UCSD-AML1 (cell line): ENCODE results near the gene CEBPG.
A peak's percentile ranks its signal among the peaks of the same experiment; 100 is the strongest.

Experiments used
- DNase-seq: peaks from one replicate; lab custom pipeline; 2025; ENCODE audit not compliant: unreplicated experiment; lab: John Stamatoyannopoulos, UW

CEBPG gene

DNA sequence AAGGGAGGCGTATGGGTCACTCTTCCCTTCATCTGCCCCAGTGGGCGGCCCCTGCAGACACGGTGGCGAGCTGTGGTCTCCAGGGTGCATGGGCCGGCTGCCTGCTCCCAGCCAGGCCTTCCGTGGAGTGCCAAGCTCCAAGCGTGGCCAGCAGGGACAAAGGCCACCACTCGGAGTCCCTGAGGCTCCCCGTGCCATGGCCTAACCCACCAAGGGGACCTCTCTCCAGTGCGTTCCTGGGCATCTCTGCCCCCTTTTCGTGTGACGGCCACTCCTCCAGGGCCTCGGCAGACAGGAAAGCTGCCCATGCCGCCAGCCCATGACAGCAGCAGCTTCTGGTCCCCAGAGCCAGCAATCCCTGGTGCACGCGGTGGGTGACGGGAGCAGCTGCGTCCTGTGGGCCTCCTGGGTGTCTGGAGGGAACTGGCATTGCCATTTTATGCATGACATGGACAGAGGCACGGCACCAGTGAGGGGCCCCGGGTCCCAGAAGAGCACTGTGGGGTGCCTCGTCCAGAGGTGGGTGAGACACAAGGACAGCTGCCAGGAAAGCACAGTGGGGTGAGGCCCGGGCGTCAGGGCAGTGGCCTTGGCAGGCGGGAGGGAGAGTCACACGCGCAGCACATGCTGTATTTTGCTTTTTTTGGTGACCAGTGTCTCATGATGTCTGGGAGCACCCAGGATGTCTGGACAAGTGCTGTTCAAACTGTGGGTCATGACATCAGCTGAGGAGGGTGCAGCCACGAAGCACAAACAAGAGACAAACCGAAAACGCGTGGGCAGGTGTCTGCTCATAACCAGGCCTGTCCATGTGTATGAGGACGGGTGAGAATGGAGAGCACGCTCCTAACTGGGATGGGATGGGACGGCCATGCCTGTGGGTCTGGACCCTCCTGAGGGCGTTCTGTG lies 32.3 kb downstream of the CEBPG start:
- DNase-seq: no peak

DNA sequence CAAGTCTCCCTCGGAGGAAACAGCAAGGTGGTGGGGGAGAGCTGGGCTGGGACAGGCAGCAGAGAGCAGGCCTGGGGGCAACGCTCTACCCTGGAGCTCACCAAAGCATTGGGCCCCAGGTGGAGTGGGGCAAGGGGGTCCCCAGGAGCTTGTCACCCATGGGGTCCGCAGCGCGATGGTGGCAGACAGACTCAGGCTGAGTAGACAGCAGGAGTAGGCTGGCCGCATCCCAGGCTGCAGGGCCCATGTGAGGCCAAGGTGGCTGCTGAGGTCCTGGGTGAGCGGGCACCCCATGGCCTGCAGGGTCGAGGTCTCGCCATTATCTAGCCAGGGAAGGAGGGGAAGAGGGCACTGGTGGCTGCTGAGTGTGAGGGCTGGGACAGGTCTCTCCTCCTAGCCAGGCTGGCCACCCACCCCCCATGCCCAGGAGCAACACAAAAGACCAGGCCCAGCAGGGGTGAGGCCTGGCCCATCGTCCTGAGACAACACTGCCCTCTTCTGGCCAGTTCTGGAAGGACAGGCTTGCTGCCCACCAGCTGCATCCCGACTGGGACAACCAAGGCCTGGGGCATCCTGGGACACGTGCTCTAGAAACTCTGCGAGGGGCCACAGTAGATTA lies 33.1 kb downstream of the CEBPG start:
- peak; percentile 73 for DNase-seq

DNA sequence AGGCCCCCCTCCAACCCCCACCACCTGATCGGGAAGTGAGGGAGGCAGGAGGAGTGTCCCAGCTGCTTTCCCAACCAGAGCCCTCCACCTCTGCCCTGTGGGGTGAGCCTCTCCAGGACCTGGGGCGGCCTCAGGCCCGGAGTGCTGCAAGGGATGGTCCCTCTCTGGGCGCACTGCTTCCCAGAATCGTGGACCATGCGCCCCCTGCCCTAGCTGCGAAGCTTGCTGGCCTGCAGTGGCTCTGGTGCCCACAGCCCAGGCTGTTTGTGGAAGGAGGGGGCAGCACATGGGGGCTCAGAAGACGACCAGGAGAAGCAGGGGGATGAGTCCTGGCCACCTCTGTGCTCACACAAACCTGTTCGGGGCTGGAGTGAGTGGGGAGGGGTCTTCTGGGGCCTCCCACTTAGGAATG lies 33.6 kb downstream of the CEBPG start:
- no peak for DNase-seq

DNA sequence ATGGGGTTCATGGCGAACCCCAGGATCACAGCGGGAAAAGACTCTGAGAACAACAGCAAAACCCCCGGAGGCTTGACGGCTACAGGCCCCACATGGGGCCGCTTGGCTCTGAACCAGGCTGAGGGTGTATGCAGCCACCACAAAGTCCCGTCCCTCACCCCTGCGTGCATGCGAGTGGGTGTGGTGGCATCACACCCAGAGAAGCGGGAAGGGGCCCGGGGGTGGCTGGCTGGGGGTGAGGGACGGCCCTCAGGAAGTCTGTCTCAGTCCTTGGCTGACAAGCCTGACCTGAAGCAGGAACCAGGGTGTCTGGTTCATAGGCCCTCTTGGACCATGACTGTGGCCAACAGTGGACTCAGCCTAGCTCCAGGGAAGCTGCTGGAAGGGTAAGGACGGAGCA lies 34.2 kb downstream of the CEBPG start:
- DNase-seq: no peak

DNA sequence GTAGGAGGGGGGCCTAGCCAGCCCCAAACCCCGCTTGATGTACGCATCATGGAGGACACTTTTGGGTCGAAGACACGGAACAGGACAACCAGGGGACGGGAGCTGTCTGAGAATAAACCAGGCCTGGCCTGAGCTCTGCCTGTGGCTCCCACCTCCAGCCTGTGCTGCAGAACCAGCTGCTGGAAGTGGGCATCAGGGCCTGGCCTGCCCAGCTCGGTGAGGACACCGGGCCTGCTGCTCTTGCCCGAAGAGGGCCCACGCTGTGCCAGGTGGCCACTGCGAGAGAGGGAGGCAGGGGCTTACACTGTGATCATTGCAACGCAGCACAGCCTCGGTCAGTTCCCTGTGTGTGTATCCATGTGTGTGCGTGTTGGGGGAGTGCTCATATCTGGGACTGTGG lies 34.6 kb downstream of the CEBPG start:
- DNase-seq: no peak

DNA sequence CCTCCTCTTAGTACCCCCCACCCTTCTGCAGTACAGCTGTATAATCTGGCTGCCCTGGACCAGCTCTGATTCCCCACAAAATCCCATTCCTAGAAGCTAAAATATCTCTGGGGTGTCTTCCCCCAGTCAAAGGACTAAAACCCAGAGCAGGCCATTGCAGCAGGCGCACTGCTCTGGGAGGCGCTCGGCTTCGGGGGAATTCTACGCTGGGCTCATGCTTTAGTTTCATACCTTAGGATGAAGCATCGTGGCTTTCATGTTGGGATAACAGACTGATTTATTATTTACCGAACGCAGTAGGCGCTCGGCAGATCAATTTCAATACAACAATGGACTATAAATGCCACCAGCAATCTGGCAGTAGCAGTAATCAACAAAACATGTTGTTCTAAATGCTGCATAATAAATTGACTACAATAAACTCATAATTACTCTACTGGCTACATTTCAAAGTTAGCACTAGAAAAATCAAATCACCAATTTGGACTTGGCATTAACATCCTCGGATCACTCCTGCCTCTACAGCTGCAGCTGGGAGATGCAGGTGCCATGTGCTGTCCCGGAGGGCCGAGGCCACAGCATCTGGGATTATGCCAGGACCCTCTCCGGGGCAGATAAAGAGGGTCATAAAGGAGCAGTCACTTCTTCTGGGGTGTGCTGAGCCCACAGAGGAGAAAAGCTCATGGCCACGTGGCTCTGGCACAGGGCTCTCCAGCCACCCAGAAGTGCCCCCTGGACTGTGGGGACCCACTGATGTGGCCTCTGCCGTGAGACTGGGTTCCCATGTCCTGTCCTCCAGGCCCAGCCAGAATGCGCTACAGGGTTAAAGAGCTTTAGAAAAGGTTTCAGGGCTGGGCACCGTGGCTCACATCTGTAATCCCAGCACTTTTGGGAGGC lies 35.3 kb downstream of the CEBPG start:
- DNase-seq: no peak

DNA sequence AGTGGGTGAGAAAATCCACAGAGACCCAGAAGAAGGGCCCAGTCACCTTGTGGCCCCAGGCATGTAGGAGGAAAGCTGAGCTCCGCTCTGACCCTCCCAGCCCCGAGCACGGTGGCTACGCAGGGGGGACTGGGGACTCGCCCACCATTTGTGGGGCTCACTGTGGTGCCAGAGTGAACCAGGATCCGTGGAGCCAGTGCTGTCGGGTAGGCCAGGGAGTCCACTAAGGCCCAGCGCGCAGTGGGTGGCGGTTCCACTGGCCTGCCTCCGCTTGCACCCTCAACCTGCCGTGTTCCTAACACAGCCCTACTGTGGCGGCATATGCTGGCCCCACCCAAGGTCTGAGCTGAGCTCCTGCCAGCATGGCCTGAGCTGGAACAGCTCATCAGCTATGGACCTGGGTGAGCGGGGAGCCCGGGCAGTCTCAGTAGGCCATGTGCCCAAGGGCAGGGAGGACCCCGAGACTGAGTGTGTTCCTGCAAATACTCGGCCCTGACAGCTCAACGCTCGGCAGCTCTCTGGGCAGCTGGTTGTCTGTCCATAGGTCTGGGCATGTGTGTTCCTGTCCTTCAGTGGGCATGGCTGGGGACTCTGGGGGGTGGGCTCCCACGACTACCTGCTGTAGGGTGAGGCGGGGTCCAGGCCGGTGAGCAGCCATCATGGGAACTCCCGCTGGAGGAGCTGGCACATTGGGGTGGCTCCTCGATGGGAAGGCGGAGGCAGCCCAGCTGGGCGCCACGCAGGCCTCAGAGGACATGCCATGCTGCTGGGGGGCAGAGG lies 36.6 kb downstream of the CEBPG start:
- no peak for DNase-seq

DNA sequence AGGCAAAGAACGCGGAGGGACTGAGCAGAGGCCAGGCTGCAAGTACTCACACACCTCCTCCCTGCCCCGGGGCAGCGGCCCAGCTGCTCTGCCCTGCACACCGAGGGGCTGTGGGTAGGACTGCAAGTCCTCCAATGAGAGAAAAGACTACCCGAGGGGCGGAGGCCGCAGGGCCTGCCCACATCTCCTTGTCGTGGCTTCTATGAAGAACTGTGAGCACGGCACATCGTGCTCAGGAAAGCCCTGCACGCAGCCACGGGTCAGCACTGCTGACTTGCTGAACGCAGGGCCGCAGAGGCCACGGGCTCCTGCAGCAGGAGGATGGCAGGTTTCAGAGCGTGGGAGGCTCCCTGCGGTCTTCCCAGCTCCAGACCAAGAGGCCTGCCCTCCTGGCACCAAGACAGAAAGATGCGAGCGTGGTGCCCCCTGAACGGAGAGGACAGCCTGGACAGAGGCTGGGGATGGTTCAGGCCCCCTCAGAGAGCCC lies 37.4 kb downstream of the CEBPG start:
- no peak for DNase-seq

DNA sequence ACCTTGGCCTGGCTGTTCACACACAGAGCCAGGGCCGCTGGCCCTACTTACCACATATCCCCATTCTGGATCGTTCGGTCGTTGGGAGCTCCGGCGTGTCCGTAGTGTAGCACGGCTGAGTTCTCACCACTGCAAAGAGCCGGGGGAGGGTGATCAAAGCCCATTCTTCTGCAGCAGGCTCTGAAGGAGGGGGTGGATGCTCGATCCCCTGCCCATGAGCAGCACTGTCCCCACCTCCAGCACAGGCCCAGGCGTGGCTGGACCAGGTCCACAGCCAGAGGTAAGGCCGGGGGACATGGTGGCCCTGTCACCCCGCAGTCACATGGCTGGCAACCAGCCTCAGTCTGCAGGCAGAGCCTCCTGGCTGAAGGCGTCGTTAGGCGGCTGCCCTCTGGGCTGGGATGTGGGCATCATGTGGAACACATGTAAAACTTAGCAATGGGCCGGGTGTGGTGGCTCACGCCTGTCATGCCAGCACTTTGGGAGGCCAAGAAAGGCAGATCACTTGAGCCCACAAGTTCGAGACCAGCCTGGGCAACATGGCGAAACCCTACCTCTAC lies 38.2 kb downstream of the CEBPG start:
- DNase-seq: no peak

DNA sequence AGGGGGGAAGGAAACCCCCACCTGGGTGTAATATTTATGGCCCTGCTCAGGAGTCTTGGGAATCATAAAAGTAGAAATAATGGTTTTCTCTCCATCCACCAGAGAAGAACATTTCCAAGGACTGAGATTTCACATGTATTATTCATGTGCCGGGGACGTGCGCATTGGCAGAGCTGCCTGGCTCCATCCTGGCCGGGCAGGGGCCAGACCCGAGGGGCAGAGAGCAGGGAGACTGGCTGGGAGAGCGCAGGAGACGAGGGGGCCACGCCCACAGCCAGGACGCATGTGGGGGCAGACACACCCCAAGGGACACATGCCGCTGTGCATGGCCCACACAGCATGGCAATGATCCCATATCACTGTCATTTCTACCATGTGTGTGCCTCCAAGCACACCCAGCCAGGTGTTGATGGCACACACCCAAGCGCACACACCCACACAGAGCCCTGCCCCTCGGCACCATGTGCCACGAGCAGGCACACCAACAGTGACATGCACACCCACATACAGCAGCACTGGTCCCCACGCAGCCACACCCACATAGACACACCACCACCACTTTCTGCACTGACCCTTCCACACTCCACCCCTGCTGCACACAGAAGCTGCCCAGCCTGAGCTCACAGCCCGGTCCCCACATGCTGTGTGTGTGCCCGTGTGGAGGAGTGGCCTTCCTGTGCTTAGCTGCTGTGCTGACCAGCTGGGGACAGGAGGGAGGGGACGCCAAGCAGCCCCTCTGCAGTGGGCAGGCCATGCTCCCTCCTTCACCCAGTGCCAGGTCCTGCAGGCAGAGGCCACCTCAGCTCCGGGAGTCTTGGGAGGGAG lies 39.3 kb downstream of the CEBPG start:
- no peak for DNase-seq

DNA sequence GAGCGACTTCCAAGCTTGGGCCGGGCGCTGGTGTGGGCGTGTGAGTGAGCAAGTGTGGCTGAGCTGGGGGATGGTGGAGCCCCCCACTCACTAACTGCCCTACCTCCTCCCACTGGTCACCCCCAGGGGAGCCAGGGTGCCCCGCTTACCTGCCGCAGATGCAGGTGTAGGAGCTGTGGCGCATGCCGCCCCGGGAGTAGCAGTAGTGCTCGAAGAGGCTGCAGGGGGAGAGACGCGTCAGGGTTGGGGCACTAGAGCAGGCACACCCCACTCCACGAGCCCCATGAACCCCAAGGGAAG lies 39.9 kb downstream of the CEBPG start:
- DNase-seq: no peak

DNA sequence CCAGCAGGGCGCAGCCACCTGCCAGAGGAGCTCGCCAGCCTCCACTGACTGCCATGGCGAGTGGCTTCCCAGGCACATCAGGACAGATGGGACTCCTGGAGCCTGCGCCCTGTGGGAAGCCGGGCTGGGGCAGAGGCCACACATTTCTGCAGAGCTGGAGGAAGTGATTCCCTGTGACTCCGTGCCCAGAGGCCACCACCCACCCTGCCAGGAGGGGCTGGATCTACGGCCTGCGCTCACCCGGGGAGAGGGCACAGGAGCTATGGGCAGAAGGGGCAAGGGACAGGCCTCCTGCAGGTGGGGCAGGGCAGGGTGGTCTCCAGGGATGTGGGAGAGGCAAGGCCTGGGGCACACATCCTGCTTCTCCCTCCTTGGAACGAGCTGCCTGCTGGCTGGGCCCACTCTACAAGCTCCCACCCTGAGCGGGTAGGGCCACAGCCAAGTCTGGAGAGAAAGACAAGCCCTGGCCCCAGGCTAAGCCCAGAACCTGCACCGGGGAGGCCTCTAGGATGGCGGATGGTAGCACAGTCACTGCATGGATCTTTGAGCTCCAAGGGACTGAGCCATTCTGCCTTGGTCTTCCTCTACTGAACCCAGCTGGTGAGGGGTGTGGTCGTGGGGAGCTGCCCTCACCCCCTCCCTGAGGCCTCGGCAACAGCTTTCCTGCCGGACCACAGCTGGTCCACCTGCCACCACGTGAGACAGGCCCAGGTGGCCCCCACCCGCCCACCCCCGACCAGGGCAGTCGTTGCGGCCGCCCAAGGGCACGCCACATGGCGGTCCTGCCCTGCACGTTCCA lies 40.6 kb downstream of the CEBPG start:
- DNase-seq: no peak

DNA sequence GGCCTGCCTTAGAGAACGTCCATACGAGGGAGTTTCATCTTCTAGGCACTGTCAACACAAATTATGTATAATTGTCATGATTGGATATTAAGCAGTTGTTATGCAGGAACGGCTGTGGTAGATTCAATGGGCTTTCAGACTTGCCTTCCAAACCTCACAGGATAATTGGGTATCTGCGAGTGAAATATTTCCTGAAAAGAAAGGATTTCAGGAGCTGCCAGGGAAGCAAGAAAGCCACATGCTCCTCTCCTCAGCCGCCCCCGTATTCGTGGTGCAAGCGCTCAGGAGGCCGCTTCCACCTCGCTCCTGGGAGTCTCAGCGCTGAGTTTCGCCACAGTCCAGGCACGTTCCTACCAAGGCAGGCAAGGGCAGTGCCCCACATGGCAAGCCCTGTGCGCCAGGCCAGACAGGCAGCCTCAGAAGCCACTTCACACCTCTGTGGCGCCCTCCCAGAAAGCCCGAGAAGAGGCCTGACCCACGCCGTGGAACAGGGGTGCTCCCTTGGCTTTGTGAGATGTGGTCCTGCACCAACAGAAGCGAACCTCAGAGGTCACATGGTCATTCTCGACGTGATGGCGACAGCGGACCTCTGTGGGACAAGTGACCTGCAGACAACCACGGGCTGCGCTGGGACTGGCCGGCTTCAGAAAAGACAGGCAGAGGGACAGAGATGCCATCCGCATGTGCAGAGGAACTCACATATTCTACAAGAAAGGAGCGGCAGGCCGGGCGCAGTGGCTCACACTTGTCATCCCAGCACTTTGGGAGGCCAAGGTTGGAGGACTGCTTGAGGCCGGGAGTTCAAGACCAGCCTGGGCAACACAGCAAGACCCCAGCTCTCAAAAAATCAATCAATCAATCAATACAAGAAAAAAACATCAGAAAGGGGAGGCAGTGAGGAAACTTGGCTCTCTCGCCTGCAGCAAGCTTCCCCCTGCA lies 41.4 kb downstream of the CEBPG start:
- no peak for DNase-seq

DNA sequence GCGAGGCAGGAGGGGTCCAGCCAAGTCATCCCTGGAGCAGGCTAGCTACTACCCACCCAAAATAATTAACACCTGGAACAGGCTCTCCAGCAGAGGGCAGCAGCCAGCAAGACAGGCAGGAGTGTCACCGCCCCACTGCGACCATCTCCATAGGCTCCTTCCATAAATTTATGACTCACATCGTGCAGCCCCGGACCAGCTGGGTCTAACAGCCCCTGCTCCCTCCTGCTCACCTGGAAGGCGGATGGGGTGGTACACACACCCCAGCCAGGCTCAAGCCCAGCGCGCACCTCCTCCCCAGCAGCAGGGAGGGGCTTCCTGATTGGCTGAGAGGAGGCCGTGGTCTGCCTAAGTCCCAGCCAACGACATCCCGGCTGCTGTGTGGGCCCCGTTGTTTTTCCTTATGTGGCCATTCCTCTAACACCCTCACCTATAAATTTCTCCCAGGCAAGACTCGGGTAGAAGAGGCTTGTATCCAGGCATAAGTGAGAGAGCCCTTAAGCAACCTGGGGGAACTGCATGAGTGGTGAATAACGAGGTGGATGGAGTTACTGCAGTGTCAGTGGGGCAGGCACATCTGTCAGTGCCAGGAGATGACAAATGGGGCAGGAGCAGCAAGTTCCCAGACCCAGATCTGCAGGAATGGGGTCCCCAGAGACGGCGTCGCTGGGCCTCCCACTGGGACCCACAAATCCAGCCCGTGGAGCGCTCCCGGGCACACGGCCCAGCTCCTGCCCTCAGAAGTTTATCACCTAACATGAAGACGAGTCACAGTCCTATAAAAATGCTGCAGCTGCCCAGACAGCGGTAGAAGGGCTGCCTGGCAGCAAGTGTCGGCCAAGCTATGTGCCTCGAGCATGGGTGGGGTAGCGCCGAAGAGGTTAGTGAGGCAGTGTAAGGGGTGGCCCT lies 43.1 kb downstream of the CEBPG start:
- peak; percentile 61 for DNase-seq

DNA sequence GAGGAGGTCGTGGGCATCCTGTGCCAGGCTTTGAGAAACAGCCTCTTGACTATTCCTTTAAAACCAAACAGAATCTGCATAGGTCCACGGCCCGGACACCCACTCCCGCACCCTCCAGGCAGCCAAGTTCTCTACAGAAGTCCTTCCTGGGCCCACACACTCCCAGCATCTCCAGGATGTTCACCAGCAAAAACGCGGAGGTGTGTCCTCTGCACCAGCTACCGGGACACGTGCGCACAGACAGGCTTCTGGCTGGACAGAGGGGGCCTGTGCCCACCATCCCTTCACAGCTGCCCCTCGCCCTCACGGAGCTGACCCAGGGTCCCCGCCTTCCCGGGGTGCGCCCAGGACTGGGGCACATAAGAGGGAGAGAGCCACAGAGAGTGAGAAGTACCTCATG lies 44.2 kb downstream of the CEBPG start:
- DNase-seq: no peak

DNA sequence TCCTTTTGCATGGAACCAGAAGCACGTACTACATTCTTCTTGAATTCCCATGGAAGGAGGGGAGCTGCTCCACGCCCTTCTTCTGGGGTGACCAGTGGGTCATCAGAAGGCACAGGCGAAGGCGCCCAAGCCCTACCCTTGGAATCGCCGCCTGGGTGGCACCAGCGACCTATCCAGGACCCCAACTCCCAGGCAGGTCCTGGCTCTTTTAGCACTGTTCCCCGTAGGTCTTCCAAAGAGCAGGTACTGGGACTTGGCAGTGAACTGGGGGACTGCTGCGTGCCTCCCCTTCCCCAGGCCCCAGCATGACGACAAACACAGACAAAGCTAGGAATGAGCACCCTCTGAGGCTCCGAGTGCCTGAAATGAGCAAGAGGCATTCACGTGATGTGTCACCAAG lies 45.0 kb downstream of the CEBPG start:
- no peak for DNase-seq
